DMS153 (cell line): Measurements from ENCODE around the gene UPK3BL1.
"Not testable (repeated sequence)": the region's sequence is repeated elsewhere in the genome, so short reads cannot be mapped to it uniquely, and the experiment has no call there.

ENCODE experiments used
- DNase-seq: peaks from one replicate; lab custom pipeline; 2025; lab: John Stamatoyannopoulos, UW

Gene UPK3BL1, protein sequence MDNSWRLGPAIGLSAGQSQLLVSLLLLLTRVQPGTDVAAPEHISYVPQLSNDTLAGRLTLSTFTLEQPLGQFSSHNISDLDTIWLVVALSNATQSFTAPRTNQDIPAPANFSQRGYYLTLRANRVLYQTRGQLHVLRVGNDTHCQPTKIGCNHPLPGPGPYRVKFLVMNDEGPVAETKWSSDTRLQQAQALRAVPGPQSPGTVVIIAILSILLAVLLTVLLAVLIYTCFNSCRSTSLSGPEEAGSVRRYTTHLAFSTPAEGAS

DNA sequence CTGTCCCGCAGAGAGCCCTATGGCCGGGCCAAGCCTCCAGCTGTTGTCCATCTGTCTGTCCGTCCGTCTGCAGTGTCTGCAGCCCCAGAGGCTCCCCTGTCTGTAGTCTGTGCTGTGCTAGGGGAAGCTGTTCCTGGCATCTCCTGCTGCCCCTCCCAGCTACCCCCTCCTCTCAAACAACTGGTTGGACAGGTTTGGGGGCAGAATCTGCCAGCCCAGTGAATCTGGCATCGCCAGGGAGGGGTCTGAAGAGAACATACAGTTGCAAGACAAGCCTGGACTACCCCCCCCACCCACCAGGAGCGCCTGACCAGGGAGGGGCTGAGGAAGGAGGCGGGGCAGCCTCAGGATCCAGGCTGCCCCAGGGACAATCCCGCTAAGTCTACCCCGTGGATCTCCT, at the start of gene UPK3BL1:
UPK3BL1 (minus strand) TSS at position 101 of the 400 bp plus-strand sequence; CDS start at position 51, 50 bp downstream.
- DNase-seq: not testable (repeated sequence)

- DNase-seq: not testable (repeated sequence)
These were observed 48.0 kb upstream of the UPK3BL1 start for GRCh38 chr7:102690602-102691001.

GRCh38 chr7:102689436-102690282, 47.1 kb upstream of the UPK3BL1 start:
- not testable (repeated sequence) for DNase-seq

DNA sequence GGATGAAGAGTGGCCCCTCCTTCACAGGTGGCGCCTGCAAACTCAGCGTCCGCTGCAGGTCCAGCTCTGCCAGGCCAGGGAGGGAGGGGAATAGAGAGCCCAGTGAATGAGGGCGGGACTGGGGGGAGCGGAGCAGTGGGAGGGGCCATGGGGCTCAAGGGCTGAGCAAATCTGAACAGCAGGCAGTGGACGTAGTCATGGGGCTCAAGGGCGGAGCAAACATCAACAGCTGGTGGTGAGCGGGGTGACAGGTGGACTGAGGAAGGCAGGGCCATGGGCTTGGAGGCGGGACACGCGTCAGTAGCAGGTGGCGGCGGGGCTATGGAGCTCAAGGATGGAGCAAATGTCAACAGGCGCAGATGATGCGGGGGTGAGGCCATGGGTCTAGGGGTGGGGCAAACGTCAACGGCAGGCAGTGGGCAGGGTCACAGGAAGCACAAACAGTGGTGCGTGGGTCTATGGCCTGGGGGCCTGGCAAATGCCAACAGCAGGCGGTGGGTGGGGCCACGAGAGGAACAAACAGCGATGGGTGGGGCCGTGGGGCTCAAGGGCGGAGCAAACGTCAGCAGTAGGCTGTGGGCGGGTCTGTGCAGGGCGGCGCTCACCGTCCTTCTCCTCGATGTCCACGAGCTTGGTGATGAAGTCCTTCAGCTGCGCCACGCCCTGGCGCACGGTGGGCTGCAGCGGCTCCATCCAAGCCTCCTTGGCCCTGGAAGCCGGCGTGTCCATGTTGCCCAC, 45.9 kb upstream of the UPK3BL1 start:
- not testable (repeated sequence) for DNase-seq

DNA sequence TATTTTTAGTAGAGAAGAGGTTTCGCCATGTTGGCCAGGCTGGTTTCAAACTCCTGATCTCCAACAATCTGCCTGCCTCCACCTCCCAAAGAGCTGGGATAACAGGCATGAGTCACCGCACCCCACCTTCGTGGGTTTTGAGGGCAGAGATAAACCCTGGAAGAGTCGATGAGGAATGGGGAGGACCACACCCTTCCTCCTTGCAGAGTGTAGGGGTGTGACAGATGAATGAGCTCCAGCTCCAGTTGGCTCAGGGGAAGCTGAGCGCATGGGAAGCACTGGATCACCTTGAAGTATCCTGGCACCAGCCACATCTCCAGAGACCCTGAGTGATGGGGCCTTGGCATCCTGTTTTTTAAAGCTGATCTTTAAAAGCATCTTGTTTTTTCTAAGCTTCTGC, 40.0 kb upstream of the UPK3BL1 start:
- not testable (repeated sequence) for DNase-seq

GRCh38 chr7:102680780-102681179, 38.2 kb upstream of the UPK3BL1 start:
- not testable (repeated sequence) for DNase-seq

DNA sequence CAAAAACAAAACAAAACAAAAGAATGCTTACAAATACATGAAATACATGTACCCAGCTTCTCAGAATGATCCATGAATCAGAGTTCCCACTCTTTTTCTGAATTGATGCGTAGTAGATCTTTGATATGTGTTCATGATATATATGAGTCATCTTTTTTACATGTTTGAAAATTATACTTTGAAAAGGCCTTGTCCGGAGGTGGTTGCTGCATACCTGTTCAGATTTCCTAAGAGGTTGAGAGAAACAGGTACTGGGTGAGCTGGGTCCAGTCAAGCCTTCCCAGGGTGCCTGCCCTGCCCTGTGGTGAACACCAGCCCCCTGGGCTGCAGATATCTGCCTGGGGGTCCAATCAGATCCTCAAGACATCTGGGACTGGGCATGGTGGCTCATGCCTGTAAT, 33.0 kb upstream of the UPK3BL1 start:
- DNase-seq: not testable (repeated sequence)

GRCh38 chr7:102673447-102674067, 31.0 kb upstream of the UPK3BL1 start:
- DNase-seq: not testable (repeated sequence)

- not testable (repeated sequence) for DNase-seq
These were observed 29.3 kb upstream of the UPK3BL1 start for GRCh38 chr7:102671956-102672307.

DNA sequence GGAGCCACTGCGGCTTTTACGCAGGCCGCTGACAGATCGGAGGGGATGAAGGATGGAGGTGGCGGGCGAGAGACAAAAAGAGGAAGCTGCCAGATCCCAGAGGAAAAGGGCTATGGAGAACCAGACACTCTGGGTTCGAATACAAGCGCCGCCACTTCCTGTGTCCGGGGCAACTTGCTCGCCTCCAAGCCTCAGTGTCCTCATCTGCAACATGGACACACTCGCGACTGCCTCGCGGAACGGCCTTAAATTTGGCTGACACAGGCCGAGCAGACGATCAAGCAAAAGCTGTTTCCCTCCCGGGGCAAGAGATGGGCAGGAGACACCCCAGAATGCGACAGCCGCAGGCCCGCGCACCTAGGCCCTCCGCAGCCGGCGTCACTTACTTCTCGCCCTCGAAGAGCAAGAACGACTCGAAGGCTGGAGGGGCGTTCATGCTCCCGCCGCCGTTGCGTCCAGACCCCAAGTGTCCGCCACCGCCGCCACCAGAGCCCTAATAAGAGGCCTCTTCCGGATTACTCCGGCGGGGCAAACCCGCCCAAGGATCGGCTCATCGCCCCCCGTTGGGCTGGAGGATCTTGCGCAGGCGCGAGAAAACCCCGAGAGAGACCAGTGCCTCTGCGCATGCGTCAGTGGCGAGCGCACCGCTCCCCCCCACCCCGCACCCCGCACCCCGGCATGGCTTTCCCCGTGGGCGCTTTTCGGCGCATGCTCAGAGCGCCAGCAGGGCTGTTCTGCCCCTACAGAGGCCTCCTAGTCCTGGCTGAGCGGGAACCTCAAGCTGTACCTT, 28.8 kb upstream of the UPK3BL1 start, which contains the start of gene POLR2J2:
POLR2J2 (minus strand) TSS at position 498 of the 790 bp plus-strand sequence; CDS start at position 436, 62 bp downstream.
- DNase-seq: not testable (repeated sequence)

DNA sequence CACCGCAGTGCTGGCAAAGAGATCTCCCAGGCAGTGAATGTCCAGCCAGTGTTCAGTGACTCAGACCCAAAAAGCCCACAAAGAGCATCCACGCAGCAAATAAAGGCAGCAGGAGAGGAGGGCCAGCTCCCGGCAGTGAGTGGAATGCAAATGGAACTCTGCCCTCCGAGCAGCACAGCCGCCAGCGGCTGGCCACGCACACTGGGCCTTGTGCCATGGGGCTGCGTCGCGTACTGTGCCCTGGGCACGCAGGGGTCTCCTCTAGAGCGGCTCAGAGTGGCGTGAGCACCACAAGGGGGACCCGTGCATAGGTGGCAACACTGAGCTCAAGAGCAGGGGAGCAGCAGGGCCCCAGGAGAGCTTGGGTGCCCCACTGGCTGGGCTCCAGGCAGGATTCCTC, 24.9 kb upstream of the UPK3BL1 start:
- DNase-seq: not testable (repeated sequence)

DNA sequence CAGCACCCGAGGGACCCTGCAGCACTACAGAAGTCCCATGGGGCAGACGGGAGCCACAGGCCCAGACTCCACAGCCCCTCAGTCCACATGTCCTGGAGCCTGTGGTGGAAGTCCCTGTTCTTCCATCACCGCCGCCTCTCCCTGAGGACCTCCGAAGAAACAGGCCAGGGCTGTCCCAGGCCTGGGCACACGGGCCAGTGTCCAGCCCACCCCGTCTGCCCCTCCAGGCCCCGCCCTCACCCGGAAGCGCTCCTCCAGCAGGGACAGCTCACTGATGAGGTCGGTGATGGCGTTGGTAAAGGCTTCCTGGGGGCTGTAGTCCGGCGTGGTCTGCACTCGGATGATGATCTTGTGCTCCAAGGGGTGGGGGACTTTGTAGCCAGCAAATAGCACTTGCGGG, 24.3 kb upstream of the UPK3BL1 start:
- not testable (repeated sequence) for DNase-seq

DNA sequence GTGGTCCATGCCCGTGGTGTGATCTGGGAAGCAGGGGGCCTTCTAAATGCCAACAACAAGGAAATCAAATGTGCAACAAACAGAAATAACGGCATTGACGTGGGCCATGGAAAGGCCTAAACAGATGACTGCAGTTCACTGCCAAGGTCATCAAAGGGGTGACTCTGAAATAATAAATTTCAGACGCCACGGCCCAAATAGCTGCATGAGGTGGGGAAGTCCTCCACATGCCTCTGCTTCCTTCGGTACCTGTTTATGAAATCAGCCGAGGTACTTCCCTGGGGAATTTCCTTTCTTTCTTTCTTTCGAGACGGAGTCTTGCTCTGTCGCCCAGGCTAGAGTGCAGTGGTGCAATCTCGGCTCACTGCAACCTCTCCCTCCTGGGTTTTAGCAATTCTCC, 22.2 kb upstream of the UPK3BL1 start:
- DNase-seq: not testable (repeated sequence)

DNA sequence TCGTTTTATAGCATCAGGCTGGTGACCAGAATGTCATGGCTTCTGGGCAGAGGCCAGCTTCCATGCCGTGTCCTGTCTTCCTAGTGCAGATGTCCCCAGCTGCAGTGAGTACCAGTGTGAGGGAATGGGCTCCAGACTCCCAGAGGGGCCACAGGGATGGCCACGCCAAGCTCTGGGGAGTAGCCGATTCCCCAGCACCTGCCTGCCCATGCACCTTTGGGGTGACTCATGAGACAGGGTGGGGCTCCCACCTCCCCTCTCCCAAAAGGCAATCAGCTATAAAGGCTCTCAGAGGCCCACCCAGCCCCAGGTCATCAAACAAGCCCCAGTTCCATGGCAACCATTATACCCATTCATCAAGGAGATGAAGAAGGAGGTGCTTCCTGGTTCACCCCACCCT, 7.3 kb upstream of the UPK3BL1 start, which contains the start of gene SPDYE2B:
SPDYE2B (plus strand) TSS at position 396 of the 400 bp plus-strand sequence. CDS start 2,030 bp downstream, outside the sequence.
- not testable (repeated sequence) for DNase-seq

DNA sequence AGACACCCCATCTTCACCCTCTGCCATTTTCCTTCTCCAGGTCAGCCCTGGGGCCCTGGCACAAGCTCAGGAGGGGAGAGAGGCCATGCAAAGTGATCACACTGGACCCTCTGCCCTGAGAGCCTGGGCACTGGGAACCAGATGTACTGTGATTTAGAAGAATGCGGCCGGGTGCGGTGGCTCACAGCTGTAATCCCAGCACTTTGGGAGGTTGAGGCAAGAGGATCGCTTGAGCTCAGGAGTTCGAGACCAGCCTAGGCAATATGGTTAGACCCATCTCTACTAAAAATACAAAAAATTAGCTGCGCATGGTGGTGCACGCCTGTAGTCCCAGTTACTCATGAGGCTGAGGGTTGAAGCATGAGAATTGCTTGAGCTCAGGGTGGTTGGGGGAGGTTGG, 5.2 kb upstream of the UPK3BL1 start:
- DNase-seq: not testable (repeated sequence)

DNA sequence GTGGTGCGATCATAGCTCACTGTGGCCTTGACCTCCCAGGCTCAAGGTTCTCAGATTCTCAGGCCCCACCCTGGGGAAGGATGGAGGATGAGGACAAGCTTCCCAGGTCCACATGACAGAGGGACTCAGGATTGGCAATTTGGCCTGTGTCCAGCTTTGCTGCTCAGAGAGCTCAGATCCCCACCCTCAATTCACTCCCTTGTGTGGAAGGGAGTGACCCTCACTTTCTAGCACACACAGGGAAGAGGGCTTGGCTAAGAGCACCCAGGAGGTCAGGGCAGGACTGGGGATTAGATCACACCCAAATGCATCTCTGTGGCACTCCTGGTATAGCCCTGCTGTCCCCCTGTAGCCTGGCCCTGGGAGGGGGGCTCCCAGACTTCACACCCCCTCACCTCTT, 813 bp upstream of the UPK3BL1 start:
- not testable (repeated sequence) for DNase-seq

DNA sequence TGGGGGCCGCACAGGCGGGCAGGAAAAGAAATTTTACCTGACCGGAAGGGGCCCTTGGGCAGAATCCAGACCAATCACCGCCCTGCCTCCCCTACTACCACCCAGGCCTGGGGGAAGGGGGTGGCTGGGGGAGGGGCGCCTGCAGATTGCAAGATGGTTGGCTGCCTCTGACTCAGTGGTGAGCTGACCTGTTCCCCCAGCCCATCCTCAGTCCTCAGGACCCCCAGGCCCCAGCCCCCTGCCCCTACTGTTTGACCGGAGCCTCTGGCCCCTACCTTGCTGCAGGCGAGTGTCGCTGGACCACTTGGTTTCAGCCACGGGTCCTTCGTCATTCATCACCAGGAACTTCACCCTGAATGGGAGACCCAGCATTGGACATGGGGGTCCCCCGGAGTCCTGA, 3.7 kb downstream of the UPK3BL1 start:
- DNase-seq: not testable (repeated sequence)

- not testable (repeated sequence) for DNase-seq
These were observed 5.6 kb downstream of the UPK3BL1 start for GRCh38 chr7:102636956-102637355.

- not testable (repeated sequence) for DNase-seq
These were observed 7.2 kb downstream of the UPK3BL1 start for GRCh38 chr7:102635354-102635753.

DNA sequence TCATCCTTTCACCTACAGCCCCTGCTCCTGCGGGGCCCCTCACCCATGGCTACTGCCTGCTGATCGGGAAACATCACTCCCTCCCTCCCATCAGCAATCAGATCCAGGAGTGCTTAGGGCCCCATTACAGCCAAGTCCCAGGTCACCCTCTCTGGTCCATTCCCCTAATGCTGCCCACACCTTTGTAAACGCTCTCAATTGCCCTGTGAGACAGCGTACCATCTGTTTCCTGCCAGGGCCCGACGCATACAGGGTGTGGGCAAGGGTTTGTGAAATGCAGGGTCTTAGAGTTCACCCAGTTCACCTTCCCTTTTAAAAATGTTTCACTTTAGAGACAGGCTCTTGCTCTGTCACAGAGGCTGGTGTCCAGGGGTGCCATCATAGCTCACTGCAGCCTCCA, 8.3 kb downstream of the UPK3BL1 start:
- DNase-seq: not testable (repeated sequence)

- DNase-seq: not testable (repeated sequence)
These were observed 12.0 kb downstream of the UPK3BL1 start for GRCh38 chr7:102630622-102631021.
